Measurements from ENCODE around the gene BDKRB2. TPM values are rescaled to one million over a fixed set of nuclear protein-coding genes. Genes with fewer than 3 reads are reported as not detected.

BDKRB2 gene
- total and polyA plus RNA-seq, 2 of the 8 experiments (the other 6 are each of a cell fraction or from before 2014, with no cell fraction given), result 0.13 to 0.21 TPM

DNA sequence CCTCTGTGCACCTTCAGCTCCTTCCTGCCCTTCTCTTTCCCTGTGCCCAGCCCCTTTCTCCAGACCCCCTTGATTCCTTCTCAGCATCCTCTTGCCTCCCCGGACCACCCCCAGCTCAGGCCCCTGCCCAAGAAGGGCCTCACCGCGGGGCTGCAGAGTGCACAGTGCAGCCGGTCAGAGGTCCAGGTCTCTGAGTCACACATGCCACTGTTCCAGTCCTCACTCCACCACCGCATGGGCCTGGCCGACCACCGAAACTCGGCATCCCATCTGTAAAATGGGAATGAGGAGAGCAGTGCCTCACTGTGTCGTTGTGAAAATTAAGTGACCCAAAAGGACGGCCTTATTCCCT, 64.7 kb downstream of the BDKRB2 start:
- CTCF ChIA-PET (ENCODE audit: partially characterized antibody), result no interaction called here
- H3K4ac ChIP-seq (replicated peaks; ENCODE audit: insufficient read length, low read depth, low read length), result no peak overlapping the region
- H2BK5ac ChIP-seq (ENCODE audit: low read depth, low read length), result no peak overlapping the region
- H3K23me2 ChIP-seq (ENCODE audit: low read depth, low read length), result no peaks in the 10 kb centered on the region
- H4K5ac ChIP-seq (ENCODE audit: insufficient read length, low read depth, low read length), result no peak overlapping the region
- no peak overlapping the region for H3K23ac ChIP-seq (ENCODE audit: insufficient read length)
- POLR2A ChIA-PET (ENCODE audit: partially characterized antibody), result no interaction called here
- H2BK12ac ChIP-seq (ENCODE audit: low read depth, low read length), result no peak overlapping the region
- no peak for FAIRE-seq
- no peak overlapping the region for H2AFZ ChIP-seq (ENCODE audit: low read length)
- H3K56ac ChIP-seq (replicated peaks; ENCODE audit: insufficient read length, low read depth, low read length), result no peak overlapping the region
- no peaks in the 10 kb centered on the region for H3K27me3 ChIP-seq (replicated peaks in 1 of 4; ENCODE audit: control insufficient read depth in 3 of 4, extremely low read depth in 1 of 4, insufficient read depth in 3 of 4, low read length in 3 of 4)
- no peak overlapping the region for H2BK15ac ChIP-seq (ENCODE audit: low read length)
- no peaks in the 10 kb centered on the region for H4K20me1 ChIP-seq (replicated peaks in 1 of 2; ENCODE audit: control insufficient read depth in 1 of 2, insufficient read depth in 2 of 2, low read length in 2 of 2)
- no peak overlapping the region for H3K4me2 ChIP-seq (ENCODE audit: insufficient read depth in 1 of 2, low read depth in 2 of 2, low read length in 2 of 2)
- TF ChIP-seq TBP (IDR thresholded peaks at IDR 0.05; ENCODE audit: low read depth, low read length), result no peak
- TF ChIP-seq RBBP5 (IDR thresholded peaks at IDR 0.05; ENCODE audit: borderline replicate concordance, low read depth, low read length), result no peak
- H3K36me3 ChIP-seq (ENCODE audit: control insufficient read depth in 2 of 4, insufficient read depth in 4 of 4, low read length in 3 of 4), result no peaks in the 10 kb centered on the region
- no peak overlapping the region for H2BK120ac ChIP-seq (replicated peaks; ENCODE audit: low read depth, low read length)
- H3K27ac ChIP-seq (ENCODE audit: low read depth, low read length), result no peak overlapping the region
- H4K91ac ChIP-seq (replicated peaks; ENCODE audit: insufficient read length, low read length), result no peak overlapping the region
- no peak overlapping the region for H3K9ac ChIP-seq (replicated peaks in 1 of 4; ENCODE audit: extremely low read depth in 1 of 4, low read depth in 3 of 4, low read length in 3 of 4)
- H3K4me3 ChIP-seq (ENCODE audit: extremely low read depth in 1 of 4, insufficient read depth in 2 of 4, low read depth in 3 of 4, low read length in 4 of 4), result no peak overlapping the region
- H3K4me1 ChIP-seq (replicated peaks in 1 of 4; ENCODE audit: control insufficient read depth in 3 of 4, insufficient read depth in 4 of 4, low read length in 3 of 4), result no peaks in the 10 kb centered on the region
- H3K9me3 ChIP-seq (ENCODE audit: insufficient read depth in 2 of 2, low read depth in 1 of 2, low read length in 1 of 2), result 0 out of 4 replicates have a peak, but pooled peaks cover 0 to 4% of the 10 kb centered on the region in 2 experiments
- no peak overlapping the region for H3K14ac ChIP-seq (ENCODE audit: insufficient read length)
- DNase-seq (ENCODE audit: low read depth in 1 of 2, low spot score in 2 of 2), result no peak
- WGBS, 2 experiments (ENCODE audit: extremely low coverage in 1 of 2, insufficient coverage in 1 of 2, insufficient read length in 1 of 2, insufficient replicate concordance in 2 of 2, low coverage in 1 of 2, low lambda C conversion rate in 2 of 2, missing lambda C conversion rate in 1 of 2), result 81% methylated on average over 8 of the region's 10 CpGs; no CpG with 5 or more reads in 1 of the 2 experiments
- H3K18ac ChIP-seq (ENCODE audit: extremely low read depth, low read length), result no peak overlapping the region
- peak overlapping the region; percentile 31; the same call in 1 of the 2 replicates for H4K8ac ChIP-seq (ENCODE audit: extremely low read depth, insufficient read depth, low read length)
- H2BK20ac ChIP-seq (ENCODE audit: low read length), result no peak overlapping the region
- no peaks in the 10 kb centered on the region for H3K79me2 ChIP-seq (ENCODE audit: control insufficient read depth in 1 of 2, insufficient read depth in 2 of 2, low read length in 2 of 2)
- no peaks in the 10 kb centered on the region for H3K79me1 ChIP-seq (ENCODE audit: low read depth, low read length)
- no peak overlapping the region for H2AK5ac ChIP-seq (ENCODE audit: low read depth, low read length)

Data from H1 (cell line).